HG03460 (cell line): Measurements from ENCODE around the gene HOXA11.

ENCODE experiments used
- ATAC-seq: cut with Tn5 transposase; IDR thresholded peaks from one replicate; pipeline ENCODE4 v1.9.1; 2021; ENCODE audit not compliant: unreplicated experiment

Gene HOXA11

GRCh38 chr7:27148756-27149641 lies 36.0 kb downstream of the HOXA11 start:
- ATAC-seq = no peak

GRCh38 chr7:27148031-27148755 lies 36.8 kb downstream of the HOXA11 start:
- no peak for ATAC-seq

GRCh38 chr7:27147199-27148030 lies 37.6 kb downstream of the HOXA11 start, which contains the start of gene HOXA6:
Gene HOXA6 (minus strand): TSS chr7:27147774. CDS start chr7:27147749, 25 bp downstream.
- no peak for ATAC-seq

GRCh38 chr7:27146491-27147198 lies 38.4 kb downstream of the HOXA11 start:
- ATAC-seq = no peak

- ATAC-seq = no peak
These were observed 39.1 kb downstream of the HOXA11 start for GRCh38 chr7:27145914-27146412.

- no peak for ATAC-seq
These were observed 39.7 kb downstream of the HOXA11 start for GRCh38 chr7:27145165-27145913.

- no peak for ATAC-seq
These were observed 40.3 kb downstream of the HOXA11 start for GRCh38 chr7:27144781-27145164.

GRCh38 chr7:27143950-27144780 lies 40.9 kb downstream of the HOXA11 start:
- no peak for ATAC-seq

- no peak for ATAC-seq
These were observed 41.7 kb downstream of the HOXA11 start, which contains the start of gene HOXA5 for GRCh38 chr7:27143023-27143949. Gene HOXA5 (minus strand): TSS chr7:27143681. CDS start chr7:27143607, 74 bp downstream.

GRCh38 chr7:27142580-27143022 lies 42.4 kb downstream of the HOXA11 start:
- no peak for ATAC-seq

- no peak for ATAC-seq
These were observed 43.0 kb downstream of the HOXA11 start for GRCh38 chr7:27141923-27142579.

- no peak for ATAC-seq
These were observed 43.7 kb downstream of the HOXA11 start for GRCh38 chr7:27141137-27141922.

GRCh38 chr7:27140126-27140857 lies 44.7 kb downstream of the HOXA11 start:
- no peak for ATAC-seq

GRCh38 chr7:27139334-27140125 lies 45.5 kb downstream of the HOXA11 start:
- no peak for ATAC-seq

GRCh38 chr7:27138985-27139333 lies 46.1 kb downstream of the HOXA11 start:
- no peak for ATAC-seq
